IMR-90 (cell line): ENCODE measurements around the gene CKB. TPM values are rescaled to one million over a fixed set of nuclear protein-coding genes. Genes with fewer than 3 reads are reported as not detected.

ENCODE experiments used
- ATAC-seq: fragments of 200-7000 bp; cut with Tn5 transposase; 2 replicates; pipeline ENCODE4 v1.9.1; 2020; ENCODE audit warnings: low read depth, mild to moderate bottlenecking, moderate library complexity
- BruUV-seq: library from RNA; stranded (reverse); fragments of 400-500 nt; replicated peaks from 2 replicates; lab custom pipeline; 2021; lab: Mats Ljungman, UMichigan
- CTCF ChIA-PET: fragments of 300-600 bp; formaldehyde crosslinking; extraction: SDS; loops from one replicate; lab custom pipeline; 2021; ENCODE audit warnings: antibody characterized with exemption; lab: Yijun Ruan, JAX
- POLR2A ChIA-PET: fragments of 300-600 bp; sonication (Branson Sonifier 250); formaldehyde crosslinking; loops from one replicate; lab custom pipeline; 2022; ENCODE audit warnings: antibody characterized with exemption; ENCODE audit not compliant: unreplicated experiment; lab: Charles Lee
- DNase-seq: peaks from one replicate; pipeline ENCODE4 v3.0.0; 2013
- H2AFZ ChIP-seq: replicated peaks from 2 replicates; pipeline ENCODE3; 2013; ENCODE audit warnings: low read length, mild to moderate bottlenecking; ENCODE audit not compliant: poor library complexity
- H2AK5ac ChIP-seq: 2 replicates; pipeline ENCODE4 v1.6.1; 2013; ENCODE audit warnings: low read depth, low read length, inconsistent platforms
- H2AK9ac ChIP-seq: replicated peaks from 2 replicates; pipeline ENCODE3; 2013; ENCODE audit warnings: mild to moderate bottlenecking, low read depth, low read length, moderate library complexity; ENCODE audit not compliant: poor library complexity
- H2BK120ac ChIP-seq: 2 replicates; pipeline ENCODE4 v1.6.1; 2013; ENCODE audit warnings: low read depth, low read length, inconsistent platforms
- H2BK15ac ChIP-seq: 3 replicates; pipeline ENCODE4 v1.6.1; 2013; ENCODE audit warnings: low read depth, low read length, inconsistent platforms
- H2BK20ac ChIP-seq: 2 replicates; pipeline ENCODE4 v1.6.1; 2013; ENCODE audit warnings: low read depth, mild to moderate bottlenecking, inconsistent platforms, low read length, moderate library complexity
- H2BK5ac ChIP-seq: 2 replicates; pipeline ENCODE4 v1.6.1; 2013; ENCODE audit warnings: mild to moderate bottlenecking, low read depth, low read length, inconsistent platforms; ENCODE audit not compliant: poor library complexity, severe bottlenecking
- H3K14ac ChIP-seq: replicated peaks from 2 replicates; pipeline ENCODE4 v1.6.1; 2013; ENCODE audit warnings: low read depth, low read length, inconsistent platforms
- H3K18ac ChIP-seq: 2 replicates; pipeline ENCODE4 v1.6.1; 2013; ENCODE audit warnings: low read depth, low read length, control low read depth
- H3K23ac ChIP-seq: 2 replicates; pipeline ENCODE4 v1.6.1; 2013; ENCODE audit warnings: low read depth, low read length, inconsistent platforms
- H3K27ac ChIP-seq: 2 replicates; pipeline ENCODE4 v1.5.1; 2013; ENCODE audit warnings: mild to moderate bottlenecking, control low read depth, low read length; ENCODE audit not compliant: insufficient read depth
- H3K27me3 ChIP-seq: 2 replicates; pipeline ENCODE4 v1.6.1; 2013; ENCODE audit warnings: low read length; ENCODE audit not compliant: control insufficient read depth, insufficient read depth
- H3K36me3 ChIP-seq: 2 replicates; pipeline ENCODE4 v1.6.1; 2013; ENCODE audit warnings: low read length, mixed read lengths; ENCODE audit not compliant: control insufficient read depth, insufficient read depth
- H3K4ac ChIP-seq: 2 replicates; pipeline ENCODE4 v1.6.1; 2013; ENCODE audit warnings: low read depth, low read length, inconsistent platforms
- H3K4me1 ChIP-seq: 2 replicates; pipeline ENCODE4 v1.6.1; 2013; ENCODE audit warnings: low read length, mixed read lengths; ENCODE audit not compliant: control insufficient read depth, insufficient read depth
- H3K4me2 ChIP-seq: 2 replicates; pipeline ENCODE4 v1.6.1; 2013; ENCODE audit warnings: low read depth, mild to moderate bottlenecking, control low read depth, low read length, moderate library complexity
- H3K4me3 ChIP-seq: 2 replicates; pipeline ENCODE4 v1.5.1; 2013; ENCODE audit warnings: low read depth, mild to moderate bottlenecking, control low read depth, low read length, moderate library complexity; ENCODE audit not compliant: insufficient read depth
- H3K56ac ChIP-seq: 2 replicates; pipeline ENCODE4 v1.6.1; 2013; ENCODE audit warnings: low read length, inconsistent platforms; ENCODE audit not compliant: insufficient read depth; ENCODE audit errors: extremely low read depth
- H3K79me1 ChIP-seq, 2 experiments: 2 replicates each; pipeline ENCODE4 v1.6.1; 2013; ENCODE audit warnings: low read length in 2 of 2, inconsistent platforms in 1 of 2, low read depth in 1 of 2
- H3K9ac ChIP-seq: 2 replicates; pipeline ENCODE4 v1.6.1; 2013; ENCODE audit warnings: low read depth, low read length, control low read depth
- H3K9me1 ChIP-seq: 2 replicates; pipeline ENCODE4 v1.6.1; 2013; ENCODE audit warnings: low read length, inconsistent platforms; ENCODE audit not compliant: insufficient read depth
- H3K9me3 ChIP-seq: 2 replicates; pipeline ENCODE4 v1.6.1; 2013; ENCODE audit warnings: low read length; ENCODE audit not compliant: control insufficient read depth, insufficient read depth
- H4K20me1 ChIP-seq: 2 replicates; pipeline ENCODE4 v1.6.1; 2013; ENCODE audit warnings: low read length, inconsistent platforms; ENCODE audit not compliant: insufficient read depth
- H4K5ac ChIP-seq: 2 replicates; pipeline ENCODE4 v1.6.1; 2013; ENCODE audit warnings: mild to moderate bottlenecking, low read depth, low read length, control low read depth
- H4K8ac ChIP-seq, 2 experiments: 2 replicates each; pipeline ENCODE4 v1.6.1; 2013; ENCODE audit warnings: low read depth in 2 of 2, low read length in 2 of 2, control low read depth in 1 of 2, inconsistent platforms in 1 of 2
- H4K91ac ChIP-seq: 2 replicates; pipeline ENCODE4 v1.6.1; 2013; ENCODE audit warnings: low read depth, low read length, inconsistent platforms; ENCODE audit not compliant: insufficient read depth
- BHLHE40 ChIP-seq: fragments of 150-350 bp; IDR thresholded peaks from 2 replicates; pipeline ENCODE4 v1.6.1; 2016; ENCODE audit warnings: mild to moderate bottlenecking, low read depth, low read length
- CEBPB ChIP-seq: IDR thresholded peaks from 2 replicates; pipeline ENCODE4 v1.6.1; 2012; ENCODE audit warnings: low read depth, low read length, improper control_type of control experiment
- CHD1 ChIP-seq: IDR thresholded peaks from 2 replicates; pipeline ENCODE4 v1.6.1; 2012; ENCODE audit warnings: low read depth, low read length, improper control_type of control experiment
- CTCF ChIP-seq: conservative IDR thresholded peaks from 2 replicates; pipeline ENCODE4 v1.5.1; 2012; ENCODE audit warnings: mild to moderate bottlenecking, low read depth, low read length, improper control_type of control experiment
- FOS ChIP-seq: fragments of 150-350 bp; IDR thresholded peaks from 2 replicates; pipeline ENCODE4 v1.6.1; 2016; ENCODE audit warnings: low read depth, low read length
- MAFK ChIP-seq: IDR thresholded peaks from 2 replicates; pipeline ENCODE4 v1.6.1; 2012; ENCODE audit warnings: low read depth, low read length, improper control_type of control experiment
- MAZ ChIP-seq: IDR thresholded peaks from 2 replicates; pipeline ENCODE4 v1.6.1; 2012; ENCODE audit warnings: low read depth, mild to moderate bottlenecking, low read length, improper control_type of control experiment, moderate library complexity, borderline replicate concordance
- MXI1 ChIP-seq: IDR thresholded peaks from 2 replicates; pipeline ENCODE4 v1.6.1; 2012; ENCODE audit warnings: low read depth, mild to moderate bottlenecking, low read length, moderate library complexity, borderline replicate concordance
- NFE2L2 ChIP-seq: fragments of 150-350 bp; IDR thresholded peaks from 2 replicates; pipeline ENCODE4 v1.6.1; 2016; ENCODE audit warnings: low read depth, mild to moderate bottlenecking, low read length
- POLR2A ChIP-seq: IDR thresholded peaks from 2 replicates; pipeline ENCODE4 v1.6.1; 2012; ENCODE audit warnings: mild to moderate bottlenecking, low read depth, low read length
- RAD21 ChIP-seq: IDR thresholded peaks from 2 replicates; pipeline ENCODE4 v1.6.1; 2012; ENCODE audit warnings: low read length, improper control_type of control experiment
- RFX5 ChIP-seq: IDR thresholded peaks from 2 replicates; pipeline ENCODE4 v1.8.0; 2012; ENCODE audit warnings: low read depth, mild to moderate bottlenecking, low read length, moderate library complexity
- SMC3 ChIP-seq: fragments of 150-350 bp; IDR thresholded peaks from 2 replicates; pipeline ENCODE4 v1.6.1; 2016; ENCODE audit warnings: low read depth, mild to moderate bottlenecking, antibody characterized with exemption, low read length, moderate library complexity
- USF2 ChIP-seq: fragments of 150-350 bp; IDR thresholded peaks from 2 replicates; pipeline ENCODE4 v1.6.1; 2017; ENCODE audit warnings: mild to moderate bottlenecking, antibody characterized with exemption, low read length, low read depth
- WGBS, 2 experiments: methylation state at CpG; one replicate each; pipeline versions ENCODE4 v1.1.5 to v1.1.7; 2013; ENCODE audit warnings: missing lambda C conversion rate in 2 of 2; ENCODE audit not compliant: insufficient read length in 1 of 2; ENCODE audit errors: extremely low coverage in 2 of 2; 5-methylcytosine and 5-hydroxymethylcytosine counted together
- dilution Hi-C: fragments of 300-500 bp; cut with HindIII; formaldehyde crosslinking; loops from one replicate; pipeline ENCODE4 v1.14.3; 2018; ENCODE audit warnings: low sequenced_read_pairs; ENCODE audit not compliant: unreplicated experiment
- in situ Hi-C: fragments of 300-500 bp; cut with MboI; formaldehyde crosslinking; loops from 3 replicates; pipeline ENCODE4 v1.14.3; 2019; ENCODE audit warnings: low sequenced_read_pairs, inconsistent platforms, mixed read lengths
- intact Hi-C: fragments of 100-400 bp; cut with micrococcal nuclease; formaldehyde crosslinking; loops from 2 replicates; pipeline ENCODE4 v1.10.0; 2022
- polyA plus RNA-seq, 3 experiments: library from polyadenylated mRNA; depleted of rRNA; stranded (reverse); fragments of >200 nt; gene quantifications; 2 replicates each; pipeline ENCODE4 v1.2.3, GENCODE V29; 2012; ENCODE audit warnings: low replicate concordance in 1 of 3
- total RNA-seq: library from RNA; depleted of rRNA; stranded (reverse); fragments of >200 nt; gene quantifications from 2 replicates; pipeline ENCODE4 v1.2.3, GENCODE V29; 2012

Gene CKB
- total and polyA plus RNA-seq, 2 of the 4 experiments (the other 2 are of a cell fraction): 17.7 to 82.6 TPM

GRCh38 chr14:103510724-103511693, 11.6 kb downstream of the CKB start:
- H4K20me1 ChIP-seq: peaks cover 13% of the 10 kb centered on the region
- CTCF ChIA-PET: no interaction called here
- TF ChIP-seq RAD21: no peak
- TF ChIP-seq RFX5: no peak
- no peak for TF ChIP-seq SMC3
- no peak for TF ChIP-seq FOS
- no peak for TF ChIP-seq USF2
- TF ChIP-seq CHD1: no peak
- no peak for TF ChIP-seq CTCF
- no peak for TF ChIP-seq POLR2A
- no peak for TF ChIP-seq MXI1
- no peak for TF ChIP-seq NFE2L2
- TF ChIP-seq MAZ: no peak
- TF ChIP-seq MAFK: no peak
- no peak for TF ChIP-seq CEBPB
- TF ChIP-seq BHLHE40: no peak
- no peak overlapping the region for H2BK120ac ChIP-seq
- 91% methylated on average over 10 of the region's 26 CpGs; no CpG with 5 or more reads in 1 of the 2 experiments for WGBS, 2 experiments
- no peak overlapping the region for H3K56ac ChIP-seq
- peaks cover 4% of the 10 kb centered on the region; the same call in 1 of the 2 replicates for H3K4me1 ChIP-seq
- no peak overlapping the region for H4K8ac ChIP-seq
- dilution Hi-C loops (no loop called here), in situ Hi-C loops (no loop called here), intact Hi-C loops (no loop called here)
- H3K27me3 ChIP-seq: no peaks in the 10 kb centered on the region
- H2BK5ac ChIP-seq: no peak overlapping the region
- H3K4me3 ChIP-seq: no peak overlapping the region
- no TSS peak for BruUV-seq
- no peak overlapping the region for H3K4ac ChIP-seq
- H2AFZ ChIP-seq: no peak overlapping the region
- no peak overlapping the region for H3K18ac ChIP-seq
- no peak for ATAC-seq
- H3K23ac ChIP-seq: no peak overlapping the region
- POLR2A ChIA-PET: no interaction called here
- H3K36me3 ChIP-seq: peaks cover 35% of the 10 kb centered on the region
- H4K91ac ChIP-seq: no peak overlapping the region
- no peak for DNase-seq
- no peak overlapping the region for H2AK5ac ChIP-seq
- no peak overlapping the region for H2BK20ac ChIP-seq
- H4K5ac ChIP-seq: no peak overlapping the region
- H3K9ac ChIP-seq: no peak overlapping the region
- no peaks in the 10 kb centered on the region for H3K9me3 ChIP-seq
- peaks cover 0 to 18% of the 10 kb centered on the region in 2 experiments; a peak in 3 of 4 replicates for H3K79me1 ChIP-seq
- no peaks in the 10 kb centered on the region for H3K9me1 ChIP-seq
- H3K27ac ChIP-seq: no peak overlapping the region
- no peak overlapping the region for H3K4me2 ChIP-seq
- H3K14ac ChIP-seq: no peak overlapping the region
- H2BK15ac ChIP-seq: no peak overlapping the region
- H2AK9ac ChIP-seq: no peak overlapping the region
